K562 (cell line): ENCODE results near the gene SPATS1. TPM values are rescaled to one million over a fixed set of nuclear protein-coding genes. Genes with fewer than 3 reads are reported as not detected.
A peak's percentile ranks its signal among the peaks of the same experiment; 100 is the strongest.

ENCODE experiments used
- ATAC-seq: fragments of 200-7000 bp; cut with Tn5 transposase; 3 replicates; pipeline ENCODE4 v1.9.1; 2020; ENCODE audit warnings: moderate library complexity
- BruUV-seq: library from RNA; stranded (reverse); fragments of 400-500 nt; replicated peaks from 2 replicates; lab custom pipeline; 2021; lab: Mats Ljungman, UMichigan
- CTCF ChIA-PET: fragments of 300-600 bp; formaldehyde crosslinking; extraction: SDS; loops from one replicate; lab custom pipeline; 2021; ENCODE audit warnings: low intra/inter-chr PET ratio; lab: Yijun Ruan, JAX
- POLR2A ChIA-PET: fragments of 300-600, 350-650 bp; sonication (Branson Sonifier 250); formaldehyde crosslinking; extraction: SDS; loops from one replicate; lab custom pipeline; 2021; ENCODE audit warnings: antibody characterized with exemption, inconsistent platforms; lab: Yijun Ruan, JAX
- DNase-seq, 4 experiments: peaks; one replicate each; pipeline versions ENCODE4 v3.0.0 to v3.0.0-alpha.2; 2011 to 2018; ENCODE audit warnings: low spot score in 3 of 4, mixed read lengths in 3 of 4; ENCODE audit errors: extremely low read depth in 1 of 4
- FAIRE-seq: peaks from 2 replicates; lab custom pipeline; 2011; peaks lifted over from hg19 to GRCh38; lab: Jason Lieb, UNC
- H2AFZ ChIP-seq: 2 replicates; pipeline ENCODE4 v1.6.0; 2011; ENCODE audit warnings: low read depth, low read length, control low read depth, inconsistent platforms
- H3K27ac ChIP-seq: fragments of 200-600 bp; 3 replicates; pipeline ENCODE4 v1.8.0; 2011; ENCODE audit warnings: low read depth, mild to moderate bottlenecking, control low read depth, inconsistent platforms, low read length, moderate library complexity, mixed read lengths; ENCODE audit errors: extremely low read depth
- H3K27me3 ChIP-seq, 2 experiments: fragments of 300-600 bp in 1 of 2; 2 replicates in 1 of 2; 3 replicates in 1 of 2; pipeline versions ENCODE4 v1.6.0 to v1.8.0; 2011; ENCODE audit warnings: inconsistent platforms in 2 of 2, low read length in 2 of 2, mild to moderate bottlenecking in 1 of 2, mixed read lengths in 1 of 2, moderate library complexity in 1 of 2; ENCODE audit not compliant: control insufficient read depth in 2 of 2, insufficient read depth in 2 of 2
- H3K36me3 ChIP-seq: fragments of 300-600 bp; 3 replicates; pipeline ENCODE4 v1.8.0; 2011; ENCODE audit warnings: mild to moderate bottlenecking, low read length, inconsistent platforms; ENCODE audit not compliant: control insufficient read depth, insufficient read depth
- H3K4me1 ChIP-seq, 2 experiments: fragments of 200-600 bp in 1 of 2; replicated peaks in 1 of 2; 2 replicates in 1 of 2; 3 replicates in 1 of 2; pipeline versions ENCODE4 v1.5.1 to v1.8.0; 2011; ENCODE audit warnings: inconsistent platforms in 2 of 2, low read length in 2 of 2, mild to moderate bottlenecking in 1 of 2, mixed read lengths in 1 of 2, moderate library complexity in 1 of 2; ENCODE audit not compliant: control insufficient read depth in 2 of 2, insufficient read depth in 2 of 2
- H3K4me2 ChIP-seq: 2 replicates; pipeline ENCODE4 v1.6.1; 2011; ENCODE audit warnings: low read length, control low read depth, inconsistent platforms, mixed read lengths; ENCODE audit not compliant: insufficient read depth
- H3K4me3 ChIP-seq: fragments of 200-600 bp; sonication (generic), shearing (Covaris generic); 2 replicates; pipeline ENCODE4 v1.5.1; 2016; ENCODE audit warnings: control low read depth, inconsistent platforms
- H3K79me2 ChIP-seq: fragments of 200-600 bp; 3 replicates; pipeline ENCODE4 v1.8.0; 2011; ENCODE audit warnings: low read length, inconsistent platforms; ENCODE audit not compliant: control insufficient read depth, insufficient read depth
- H3K9ac ChIP-seq, 2 experiments: 2 replicates each; pipeline versions ENCODE4 v1.6.0 to v1.6.1; 2011; ENCODE audit warnings: low read depth in 2 of 2, low read length in 2 of 2, control low read depth in 1 of 2, inconsistent platforms in 1 of 2, mild to moderate bottlenecking in 1 of 2, mixed read lengths in 1 of 2; ENCODE audit not compliant: insufficient read depth in 1 of 2
- H3K9me1 ChIP-seq: one replicate; pipeline ENCODE4 v1.6.0; 2011; ENCODE audit warnings: inconsistent platforms, mild to moderate bottlenecking, low read length, moderate library complexity; ENCODE audit not compliant: control insufficient read depth, insufficient read depth
- H3K9me3 ChIP-seq: replicated peaks from 2 replicates; pipeline ENCODE4 v1.5.1; 2011; ENCODE audit warnings: low read depth, low read length, inconsistent platforms; ENCODE audit not compliant: control insufficient read depth, insufficient read depth
- H4K20me1 ChIP-seq: replicated peaks from 2 replicates; pipeline ENCODE4 v1.6.1; 2011; ENCODE audit warnings: low read length, inconsistent platforms, mixed read lengths; ENCODE audit not compliant: control insufficient read depth, insufficient read depth
- FOSL1 ChIP-seq: fragments of 200-800 bp; sonication (Bioruptor generic); conservative IDR thresholded peaks from 2 replicates; pipeline ENCODE4 v1.6.1; 2016; ENCODE audit warnings: missing genetic modification characterization, missing compliant biosample characterization
- KDM1A ChIP-seq, 2 experiments: fragments of 450-650 bp; IDR thresholded peaks; 2 replicates each; pipeline ENCODE4 v1.6.1; 2016; ENCODE audit warnings: mild to moderate bottlenecking in 2 of 2
- MYNN ChIP-seq, 2 experiments: sonication (generic); formaldehyde crosslinking in 1 of 2; IDR thresholded peaks; 2 replicates each; pipeline versions ENCODE4 v1.5.0 to v1.6.1; 2016 to 2020; ENCODE audit warnings: antibody characterized with exemption in 1 of 2, missing genetic modification reagents in 1 of 2
- NFE2 ChIP-seq: IDR thresholded peaks from 2 replicates; pipeline ENCODE4 v1.6.1; 2014; ENCODE audit warnings: antibody characterized with exemption, low read depth
- RCOR1 ChIP-seq, 2 experiments: IDR thresholded peaks; 2 replicates each; pipeline ENCODE4 v1.6.1; 2012; ENCODE audit warnings: low read depth in 2 of 2, low read length in 2 of 2, borderline replicate concordance in 1 of 2, improper control_type of control experiment in 1 of 2
- TAF1 ChIP-seq: IDR thresholded peaks from 2 replicates; pipeline ENCODE4 v1.6.1; 2011; ENCODE audit warnings: mild to moderate bottlenecking, low read length, moderate library complexity; ENCODE audit not compliant: insufficient read depth, control insufficient read depth, severe bottlenecking; ENCODE audit errors: extremely low read depth
- ZBTB7A ChIP-seq: IDR thresholded peaks from 2 replicates; pipeline ENCODE4 v1.6.1; 2011; ENCODE audit warnings: low read depth, mild to moderate bottlenecking, low read length, moderate library complexity, borderline replicate concordance; ENCODE audit not compliant: control insufficient read depth
- ZNF57 ChIP-seq: fragments of 450-650 bp; formaldehyde crosslinking; IDR thresholded peaks from 2 replicates; pipeline ENCODE4 v1.4.0; 2020; ENCODE audit warnings: mild to moderate bottlenecking, moderate library complexity
- ZNF766 ChIP-seq: fragments of 200-800 bp; sonication (Bioruptor generic); conservative IDR thresholded peaks from 2 replicates; pipeline ENCODE4 v1.6.1; 2016; ENCODE audit warnings: missing genetic modification characterization, missing compliant biosample characterization
- WGBS: fragments of 100-300 bp; shearing (Covaris generic); methylation state at CpG from one replicate; pipeline ENCODE4 v1.1.6; 2016; ENCODE audit warnings: low coverage, mixed read lengths; ENCODE audit not compliant: insufficient coverage; ENCODE audit errors: missing lambda C conversion rate; 5-methylcytosine and 5-hydroxymethylcytosine counted together
- in situ Hi-C: fragments of 300-500 bp; cut with MboI; formaldehyde crosslinking; loops from 4 replicates; pipeline ENCODE4 v1.15.0; 2018; ENCODE audit warnings: inconsistent platforms, mixed read lengths
- intact Hi-C: fragments of 100-400 bp; cut with micrococcal nuclease; formaldehyde crosslinking; loops from 2 replicates; pipeline ENCODE4 v1.14.2; 2022
- polyA plus RNA-seq, 8 experiments: library from polyadenylated mRNA; depleted of rRNA in 4 of 8; stranded (reverse) in 5 of 8; unstranded in 3 of 8; fragments of >200 nt; fragmentation: Nextera tagmentation in 2 of 8; fragmentation: Illumina TruSeq in 1 of 8; extraction: Ambion mirVana in 2 of 8; extraction: Trizol in 1 of 8; gene quantifications; 2 replicates each; pipeline versions ENCODE4 v1.2.1 to v1.2.3, GENCODE V29; 2011 to 2014; ENCODE audit warnings: inconsistent platforms in 1 of 8, missing spikeins in 1 of 8
- total RNA-seq, 7 experiments: library from RNA; depleted of rRNA in 6 of 7; stranded (reverse); fragments of >200 nt in 6 of 7; fragmentation: Illumina TruSeq in 2 of 7; extraction: Trizol in 2 of 7; gene quantifications; 2 replicates each; pipeline versions ENCODE4 v1.2.1 to v1.2.3, GENCODE V29; 2011 to 2021; ENCODE audit warnings: low replicate concordance in 1 of 7
- TF ChIP-seq, protein P1 (sequence below): fragments of 450-650 bp; IDR thresholded peaks from 2 replicates; pipeline ENCODE4 v1.6.1; 2016; ENCODE audit warnings: mild to moderate bottlenecking, moderate library complexity

The SPATS1 gene
- total and polyA plus RNA-seq, 9 of the 15 experiments (the other 6 are each of a cell fraction or from before 2014, with no cell fraction given): not detected

GRCh38 chr6:44353336-44353735 is 10.9 kb downstream of the SPATS1 start:
- Histone ChIP-seq H3K9me1 (no peaks in the 10 kb centered on the region), H2AFZ (no peak overlapping the region), H3K4me2 (no peak overlapping the region), H3K36me3 (no peaks in the 10 kb centered on the region), H3K9ac (no peak overlapping the region), H3K9me3 (0 out of 2 replicates have a peak, but pooled peaks cover 2% of the 10 kb centered on the region), H4K20me1 (no peaks in the 10 kb centered on the region), H3K4me3 (no peak overlapping the region), H3K4me1 (no peaks in the 10 kb centered on the region), H3K27ac (no peak overlapping the region), H3K79me2 (no peaks in the 10 kb centered on the region), H3K27me3 (peaks cover 0 to 14% of the 10 kb centered on the region in 2 experiments; a peak in 4 of 5 replicates)
- WGBS: 0% methylated on average over 2 of the region's 2 CpGs
- CTCF ChIA-PET: no interaction called here
- ATAC-seq (peak; percentile 46; the same call in 2 of the 3 replicates), FAIRE-seq (peak; percentile 44), DNase-seq (no peak)
- no TSS peak for BruUV-seq
- POLR2A ChIA-PET: interaction anchor here (1.0 to 1.4 kb wide), 2 partner anchors 12 to 46 kb away, joined by 3 to 8 read pairs; no protein-coding TSS in a partner anchor
- intact Hi-C loops (no loop called here), in situ Hi-C loops (no loop called here)
- TF ChIP-seq TAF1 (no peak), NFE2 (no peak), FOSL1 (tag) (peak; percentile 60), ZBTB7A (0 out of 2 replicates have a peak, but pooled peaks have one; percentile 17), ZNF766 (no peak), MYNN (IDR thresholded peaks at IDR 0.05) (no peak), MYNN (CRISPR knock-in tag; IDR thresholded peaks at IDR 0.05) (no peak), KDM1A (IDR thresholded peaks at IDR 0.05) (0 out of 4 replicates have a peak, but pooled peaks of 1 of the 2 experiments have one; percentile 22), RCOR1 (IDR thresholded peaks at IDR 0.05; ENCODE audit: borderline replicate concordance in 1 of 2, low read depth in 2 of 2, low read length in 2 of 2) (no peak), ZNF57 (CRISPR knock-in tag) (no peak)
- TF ChIP-seq, protein P1, sequence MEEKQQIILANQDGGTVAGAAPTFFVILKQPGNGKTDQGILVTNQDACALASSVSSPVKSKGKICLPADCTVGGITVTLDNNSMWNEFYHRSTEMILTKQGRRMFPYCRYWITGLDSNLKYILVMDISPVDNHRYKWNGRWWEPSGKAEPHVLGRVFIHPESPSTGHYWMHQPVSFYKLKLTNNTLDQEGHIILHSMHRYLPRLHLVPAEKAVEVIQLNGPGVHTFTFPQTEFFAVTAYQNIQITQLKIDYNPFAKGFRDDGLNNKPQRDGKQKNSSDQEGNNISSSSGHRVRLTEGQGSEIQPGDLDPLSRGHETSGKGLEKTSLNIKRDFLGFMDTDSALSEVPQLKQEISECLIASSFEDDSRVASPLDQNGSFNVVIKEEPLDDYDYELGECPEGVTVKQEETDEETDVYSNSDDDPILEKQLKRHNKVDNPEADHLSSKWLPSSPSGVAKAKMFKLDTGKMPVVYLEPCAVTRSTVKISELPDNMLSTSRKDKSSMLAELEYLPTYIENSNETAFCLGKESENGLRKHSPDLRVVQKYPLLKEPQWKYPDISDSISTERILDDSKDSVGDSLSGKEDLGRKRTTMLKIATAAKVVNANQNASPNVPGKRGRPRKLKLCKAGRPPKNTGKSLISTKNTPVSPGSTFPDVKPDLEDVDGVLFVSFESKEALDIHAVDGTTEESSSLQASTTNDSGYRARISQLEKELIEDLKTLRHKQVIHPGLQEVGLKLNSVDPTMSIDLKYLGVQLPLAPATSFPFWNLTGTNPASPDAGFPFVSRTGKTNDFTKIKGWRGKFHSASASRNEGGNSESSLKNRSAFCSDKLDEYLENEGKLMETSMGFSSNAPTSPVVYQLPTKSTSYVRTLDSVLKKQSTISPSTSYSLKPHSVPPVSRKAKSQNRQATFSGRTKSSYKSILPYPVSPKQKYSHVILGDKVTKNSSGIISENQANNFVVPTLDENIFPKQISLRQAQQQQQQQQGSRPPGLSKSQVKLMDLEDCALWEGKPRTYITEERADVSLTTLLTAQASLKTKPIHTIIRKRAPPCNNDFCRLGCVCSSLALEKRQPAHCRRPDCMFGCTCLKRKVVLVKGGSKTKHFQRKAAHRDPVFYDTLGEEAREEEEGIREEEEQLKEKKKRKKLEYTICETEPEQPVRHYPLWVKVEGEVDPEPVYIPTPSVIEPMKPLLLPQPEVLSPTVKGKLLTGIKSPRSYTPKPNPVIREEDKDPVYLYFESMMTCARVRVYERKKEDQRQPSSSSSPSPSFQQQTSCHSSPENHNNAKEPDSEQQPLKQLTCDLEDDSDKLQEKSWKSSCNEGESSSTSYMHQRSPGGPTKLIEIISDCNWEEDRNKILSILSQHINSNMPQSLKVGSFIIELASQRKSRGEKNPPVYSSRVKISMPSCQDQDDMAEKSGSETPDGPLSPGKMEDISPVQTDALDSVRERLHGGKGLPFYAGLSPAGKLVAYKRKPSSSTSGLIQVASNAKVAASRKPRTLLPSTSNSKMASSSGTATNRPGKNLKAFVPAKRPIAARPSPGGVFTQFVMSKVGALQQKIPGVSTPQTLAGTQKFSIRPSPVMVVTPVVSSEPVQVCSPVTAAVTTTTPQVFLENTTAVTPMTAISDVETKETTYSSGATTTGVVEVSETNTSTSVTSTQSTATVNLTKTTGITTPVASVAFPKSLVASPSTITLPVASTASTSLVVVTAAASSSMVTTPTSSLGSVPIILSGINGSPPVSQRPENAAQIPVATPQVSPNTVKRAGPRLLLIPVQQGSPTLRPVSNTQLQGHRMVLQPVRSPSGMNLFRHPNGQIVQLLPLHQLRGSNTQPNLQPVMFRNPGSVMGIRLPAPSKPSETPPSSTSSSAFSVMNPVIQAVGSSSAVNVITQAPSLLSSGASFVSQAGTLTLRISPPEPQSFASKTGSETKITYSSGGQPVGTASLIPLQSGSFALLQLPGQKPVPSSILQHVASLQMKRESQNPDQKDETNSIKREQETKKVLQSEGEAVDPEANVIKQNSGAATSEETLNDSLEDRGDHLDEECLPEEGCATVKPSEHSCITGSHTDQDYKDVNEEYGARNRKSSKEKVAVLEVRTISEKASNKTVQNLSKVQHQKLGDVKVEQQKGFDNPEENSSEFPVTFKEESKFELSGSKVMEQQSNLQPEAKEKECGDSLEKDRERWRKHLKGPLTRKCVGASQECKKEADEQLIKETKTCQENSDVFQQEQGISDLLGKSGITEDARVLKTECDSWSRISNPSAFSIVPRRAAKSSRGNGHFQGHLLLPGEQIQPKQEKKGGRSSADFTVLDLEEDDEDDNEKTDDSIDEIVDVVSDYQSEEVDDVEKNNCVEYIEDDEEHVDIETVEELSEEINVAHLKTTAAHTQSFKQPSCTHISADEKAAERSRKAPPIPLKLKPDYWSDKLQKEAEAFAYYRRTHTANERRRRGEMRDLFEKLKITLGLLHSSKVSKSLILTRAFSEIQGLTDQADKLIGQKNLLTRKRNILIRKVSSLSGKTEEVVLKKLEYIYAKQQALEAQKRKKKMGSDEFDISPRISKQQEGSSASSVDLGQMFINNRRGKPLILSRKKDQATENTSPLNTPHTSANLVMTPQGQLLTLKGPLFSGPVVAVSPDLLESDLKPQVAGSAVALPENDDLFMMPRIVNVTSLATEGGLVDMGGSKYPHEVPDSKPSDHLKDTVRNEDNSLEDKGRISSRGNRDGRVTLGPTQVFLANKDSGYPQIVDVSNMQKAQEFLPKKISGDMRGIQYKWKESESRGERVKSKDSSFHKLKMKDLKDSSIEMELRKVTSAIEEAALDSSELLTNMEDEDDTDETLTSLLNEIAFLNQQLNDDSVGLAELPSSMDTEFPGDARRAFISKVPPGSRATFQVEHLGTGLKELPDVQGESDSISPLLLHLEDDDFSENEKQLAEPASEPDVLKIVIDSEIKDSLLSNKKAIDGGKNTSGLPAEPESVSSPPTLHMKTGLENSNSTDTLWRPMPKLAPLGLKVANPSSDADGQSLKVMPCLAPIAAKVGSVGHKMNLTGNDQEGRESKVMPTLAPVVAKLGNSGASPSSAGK: no peak
